KMS-11 (cell line): ENCODE data around the gene SHROOM3.

Experiments
- H2AFZ ChIP-seq: fragments of 200-600 bp; sonication (generic); 2 replicates; pipeline ENCODE4 v1.6.1; 2016; ENCODE audit warnings: antibody characterized with exemption, mixed run types, low read depth
- H3K27ac ChIP-seq: fragments of 200-600 bp; sonication (generic); 2 replicates; pipeline ENCODE4 v1.6.1; 2016; ENCODE audit warnings: mild to moderate bottlenecking, mixed run types
- H3K27me3 ChIP-seq: fragments of 200-600 bp; sonication (generic); 2 replicates; pipeline ENCODE4 v1.6.1; 2017; ENCODE audit warnings: mild to moderate bottlenecking, low read depth, mixed run types, moderate library complexity; ENCODE audit not compliant: insufficient read depth
- H3K36me3 ChIP-seq: fragments of 200-600 bp; sonication (generic); 2 replicates; pipeline ENCODE4 v1.6.1; 2017; ENCODE audit warnings: mild to moderate bottlenecking, mixed run types; ENCODE audit not compliant: insufficient read depth
- H3K4me1 ChIP-seq: fragments of 200-600 bp; sonication (generic); 2 replicates; pipeline ENCODE4 v1.6.1; 2016; ENCODE audit warnings: mild to moderate bottlenecking, low read depth, mixed run types; ENCODE audit not compliant: poor library complexity, severe bottlenecking
- H3K4me2 ChIP-seq: fragments of 200-600 bp; sonication (generic); 2 replicates; pipeline ENCODE4 v1.7.0; 2016; ENCODE audit warnings: mild to moderate bottlenecking, mixed run types
- H3K4me3 ChIP-seq: fragments of 200-600 bp; sonication (generic); IDR thresholded peaks from 2 replicates; pipeline ENCODE4 v1.6.1; 2017; ENCODE audit warnings: low read depth, low read length, mixed read lengths; ENCODE audit not compliant: insufficient read depth
- H3K79me2 ChIP-seq: fragments of 200-600 bp; sonication (generic); 2 replicates; pipeline ENCODE4 v1.6.1; 2016; ENCODE audit warnings: low read depth, mixed run types; ENCODE audit not compliant: insufficient read depth
- H3K9ac ChIP-seq: fragments of 200-600 bp; sonication (generic); 2 replicates; pipeline ENCODE4 v1.6.1; 2016; ENCODE audit warnings: mild to moderate bottlenecking, mixed run types
- H4K20me1 ChIP-seq: fragments of 200-600 bp; sonication (generic); 2 replicates; pipeline ENCODE4 v1.6.1; 2016; ENCODE audit warnings: mild to moderate bottlenecking, mixed run types; ENCODE audit not compliant: insufficient read depth
- TF ChIP-seq, protein P1 (sequence below): fragments of 200-600 bp; sonication (generic); conservative IDR thresholded peaks from 2 replicates; pipeline ENCODE4 v1.6.1; 2017; ENCODE audit warnings: low read depth, mild to moderate bottlenecking, antibody characterized with exemption, low read length, moderate library complexity, mixed read lengths

SHROOM3 gene

DNA sequence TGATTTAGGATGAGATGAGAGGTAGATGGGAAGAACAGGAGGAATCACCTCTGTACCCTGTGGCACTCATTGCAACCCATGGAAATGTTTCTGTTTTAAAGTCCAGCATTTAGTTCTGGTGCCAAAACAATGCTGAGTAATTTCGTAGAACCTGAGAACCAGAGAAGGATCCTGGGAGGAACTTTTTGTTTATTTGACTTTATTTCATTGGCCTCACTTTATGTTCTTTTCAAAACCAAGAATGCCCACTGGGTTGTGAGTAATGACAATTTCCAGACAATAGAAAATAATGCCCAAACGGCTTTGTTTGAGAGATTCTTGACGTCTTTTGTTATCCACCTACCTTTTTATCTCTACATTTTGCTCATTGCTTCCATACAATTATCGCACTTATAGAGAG is 111.3 kb downstream of the SHROOM3 start:
- Histone ChIP-seq H3K4me1 (peaks cover 52% of the 10 kb centered on the region), H3K4me2 (peak overlapping the region; percentile 71; the same call in 1 of the 2 replicates), H3K36me3 (no peaks in the 10 kb centered on the region), H3K79me2 (no peaks in the 10 kb centered on the region), H3K9ac (no peak overlapping the region), H3K27me3 (no peaks in the 10 kb centered on the region), H3K4me3 (no peak overlapping the region), H2AFZ (no peak overlapping the region), H3K27ac (peak overlapping the region; percentile 67; the same call in 1 of the 2 replicates), H4K20me1 (no peaks in the 10 kb centered on the region)
- TF ChIP-seq, protein P1, sequence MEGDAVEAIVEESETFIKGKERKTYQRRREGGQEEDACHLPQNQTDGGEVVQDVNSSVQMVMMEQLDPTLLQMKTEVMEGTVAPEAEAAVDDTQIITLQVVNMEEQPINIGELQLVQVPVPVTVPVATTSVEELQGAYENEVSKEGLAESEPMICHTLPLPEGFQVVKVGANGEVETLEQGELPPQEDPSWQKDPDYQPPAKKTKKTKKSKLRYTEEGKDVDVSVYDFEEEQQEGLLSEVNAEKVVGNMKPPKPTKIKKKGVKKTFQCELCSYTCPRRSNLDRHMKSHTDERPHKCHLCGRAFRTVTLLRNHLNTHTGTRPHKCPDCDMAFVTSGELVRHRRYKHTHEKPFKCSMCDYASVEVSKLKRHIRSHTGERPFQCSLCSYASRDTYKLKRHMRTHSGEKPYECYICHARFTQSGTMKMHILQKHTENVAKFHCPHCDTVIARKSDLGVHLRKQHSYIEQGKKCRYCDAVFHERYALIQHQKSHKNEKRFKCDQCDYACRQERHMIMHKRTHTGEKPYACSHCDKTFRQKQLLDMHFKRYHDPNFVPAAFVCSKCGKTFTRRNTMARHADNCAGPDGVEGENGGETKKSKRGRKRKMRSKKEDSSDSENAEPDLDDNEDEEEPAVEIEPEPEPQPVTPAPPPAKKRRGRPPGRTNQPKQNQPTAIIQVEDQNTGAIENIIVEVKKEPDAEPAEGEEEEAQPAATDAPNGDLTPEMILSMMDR = no peak

DNA sequence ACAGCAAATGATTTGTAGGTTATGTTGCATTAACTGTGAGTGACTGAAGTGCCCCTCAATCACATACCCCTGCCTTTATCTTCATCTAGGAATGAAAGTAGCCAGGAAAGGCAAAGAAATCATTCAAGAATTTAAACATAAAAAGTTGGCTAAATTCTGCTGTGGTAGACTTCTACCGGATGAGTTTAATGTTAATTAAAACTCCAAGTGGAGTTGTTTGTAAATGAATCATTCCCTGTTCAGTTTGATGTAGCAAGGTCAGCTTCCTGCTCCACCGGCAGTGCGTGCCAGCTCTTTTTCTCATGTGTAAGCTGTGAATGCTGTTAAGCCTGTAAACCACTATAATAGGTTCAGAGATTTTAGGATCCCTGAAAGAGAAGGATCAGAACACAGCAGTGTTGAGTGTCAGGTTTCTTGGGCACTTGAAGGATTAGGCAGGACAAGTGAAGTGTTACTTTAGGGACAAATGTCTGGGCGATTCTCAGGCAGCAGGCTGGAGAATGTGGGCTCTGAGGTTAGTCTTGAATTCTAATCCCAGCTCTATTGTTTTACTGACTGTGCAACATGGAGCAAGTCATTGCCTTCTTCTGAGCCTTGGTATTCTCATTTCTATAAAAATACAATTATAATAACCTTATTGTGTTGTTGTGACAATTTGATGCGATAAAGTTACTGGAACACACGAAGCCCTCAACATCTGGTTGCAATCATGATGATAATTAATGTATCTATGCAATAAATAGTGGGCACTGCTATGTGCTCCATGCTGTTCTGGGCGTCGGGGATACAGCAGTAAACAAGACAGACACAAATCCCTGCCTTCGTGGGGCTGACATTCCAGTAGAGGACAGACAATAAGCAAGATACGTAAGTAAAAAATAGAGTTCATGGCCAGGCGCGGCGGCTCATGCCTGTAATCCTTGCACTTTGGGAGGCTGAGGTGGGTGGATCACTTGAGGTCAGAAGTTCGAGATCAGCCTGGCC is 112.0 kb downstream of the SHROOM3 start:
- no peak overlapping the region for H3K9ac ChIP-seq
- TF ChIP-seq, protein P1 = no peak
- H3K79me2 ChIP-seq = no peaks in the 10 kb centered on the region
- no peaks in the 10 kb centered on the region for H4K20me1 ChIP-seq
- peaks cover 54% of the 10 kb centered on the region for H3K4me1 ChIP-seq
- H2AFZ ChIP-seq = no peak overlapping the region
- no peak overlapping the region for H3K27ac ChIP-seq
- H3K27me3 ChIP-seq = no peaks in the 10 kb centered on the region
- H3K4me3 ChIP-seq = no peak overlapping the region
- H3K4me2 ChIP-seq = peak overlapping the region; percentile 71; the same call in 1 of the 2 replicates
- no peaks in the 10 kb centered on the region for H3K36me3 ChIP-seq

DNA sequence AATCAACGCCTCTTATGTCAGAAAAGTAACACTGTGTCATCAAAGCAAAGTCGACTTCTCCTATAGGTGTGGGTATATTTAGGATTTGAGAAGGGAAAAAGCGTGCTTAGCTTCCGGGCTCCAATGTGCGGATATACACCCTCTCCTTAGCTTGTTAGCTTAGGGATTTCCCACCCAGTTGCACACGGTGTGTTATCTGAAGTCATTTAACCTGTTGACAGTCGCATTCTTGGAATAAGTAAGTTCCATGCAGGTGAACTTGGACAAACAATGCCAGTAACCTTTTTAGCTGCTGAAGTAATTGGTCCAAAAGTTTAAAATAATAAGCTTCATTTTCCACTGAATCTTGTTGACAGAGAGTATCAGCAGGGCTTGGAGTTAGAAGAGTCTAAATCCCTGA is 113.7 kb downstream of the SHROOM3 start:
- Histone ChIP-seq H3K36me3 (no peaks in the 10 kb centered on the region), H3K27ac (no peak overlapping the region), H3K79me2 (no peaks in the 10 kb centered on the region), H3K4me3 (no peak overlapping the region), H3K9ac (no peak overlapping the region), H4K20me1 (no peaks in the 10 kb centered on the region), H3K4me1 (peaks cover 47% of the 10 kb centered on the region), H3K27me3 (no peaks in the 10 kb centered on the region), H3K4me2 (no peak overlapping the region), H2AFZ (no peak overlapping the region)
- TF ChIP-seq, protein P1 = no peak

DNA sequence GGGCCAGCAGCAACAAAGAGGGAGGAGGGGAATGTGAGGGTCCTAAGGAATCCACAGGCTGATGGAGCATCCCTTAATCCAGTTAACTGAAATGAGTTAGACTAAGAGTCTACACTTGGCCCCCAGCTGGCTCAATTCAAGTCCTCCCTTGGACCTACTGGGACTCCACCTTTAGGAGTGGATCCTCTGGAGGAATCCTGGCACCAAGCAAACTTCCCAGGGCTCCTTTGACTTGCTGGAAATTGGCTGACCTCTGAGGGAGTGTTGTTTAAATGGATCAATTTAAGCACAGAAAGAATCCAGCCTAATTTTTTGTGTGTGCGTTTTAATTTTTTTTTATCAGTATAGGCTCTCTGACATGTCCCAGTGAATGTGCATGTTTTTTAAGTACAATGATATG is 114.7 kb downstream of the SHROOM3 start:
- no peak overlapping the region for H3K4me2 ChIP-seq
- peaks cover 36% of the 10 kb centered on the region for H3K4me1 ChIP-seq
- no peak overlapping the region for H3K4me3 ChIP-seq

More for the DNA sequence above, 114.7 kb downstream of the SHROOM3 start:
- Histone ChIP-seq H3K79me2 (no peaks in the 10 kb centered on the region), H3K9ac (no peak overlapping the region), H4K20me1 (no peaks in the 10 kb centered on the region), H3K36me3 (no peaks in the 10 kb centered on the region), H2AFZ (no peak overlapping the region), H3K27ac (no peak overlapping the region), H3K27me3 (no peaks in the 10 kb centered on the region)
- TF ChIP-seq, protein P1 = no peak
